Stimulated activated CD4-positive, alpha-beta T cell treated with anti-CD3 and anti-CD28 coated beads, Interleukin-12 subunit alpha, Interleukin-12 subunit beta, amount 100 ng/mL, for 4 hours (primary cell): ENCODE data around the gene C2.

ENCODE experiments used
- DNase-seq: peaks from one replicate; pipeline ENCODE4 v3.0.0-alpha.2; 2020

C2 gene

DNA sequence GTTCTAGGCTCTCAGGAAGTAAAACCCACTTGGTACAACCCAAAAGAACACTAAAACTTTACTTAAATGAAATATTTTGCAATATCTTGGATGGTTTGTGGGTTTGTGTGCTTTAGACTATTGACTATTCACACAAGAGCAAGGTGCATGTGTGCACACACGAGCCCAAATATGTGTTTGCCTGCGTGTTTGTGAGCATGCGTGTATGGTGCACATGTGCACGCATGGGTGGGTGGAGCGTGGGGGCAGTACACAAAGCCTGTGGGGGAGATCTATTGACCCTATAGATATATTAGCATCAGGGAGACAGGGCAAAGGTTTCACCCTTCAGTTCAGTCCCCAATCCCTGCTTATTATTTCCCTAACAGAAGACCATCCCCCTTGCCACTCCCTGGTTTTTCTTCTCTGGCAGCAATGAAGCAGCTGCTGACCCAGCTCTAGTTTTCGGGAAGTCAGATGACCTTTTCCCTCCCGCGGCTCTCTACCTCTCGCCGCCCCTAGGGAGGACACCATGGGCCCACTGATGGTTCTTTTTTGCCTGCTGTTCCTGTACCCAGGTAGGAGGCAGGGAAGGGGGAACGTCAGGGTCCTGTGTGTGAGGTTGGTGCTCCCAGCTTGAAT, at the start of gene C2:
C2 (plus strand) TSS at position 476 of the 621 bp plus-strand sequence; CDS start at position 512, 36 bp downstream.
- DNase-seq, result no peak

DNA sequence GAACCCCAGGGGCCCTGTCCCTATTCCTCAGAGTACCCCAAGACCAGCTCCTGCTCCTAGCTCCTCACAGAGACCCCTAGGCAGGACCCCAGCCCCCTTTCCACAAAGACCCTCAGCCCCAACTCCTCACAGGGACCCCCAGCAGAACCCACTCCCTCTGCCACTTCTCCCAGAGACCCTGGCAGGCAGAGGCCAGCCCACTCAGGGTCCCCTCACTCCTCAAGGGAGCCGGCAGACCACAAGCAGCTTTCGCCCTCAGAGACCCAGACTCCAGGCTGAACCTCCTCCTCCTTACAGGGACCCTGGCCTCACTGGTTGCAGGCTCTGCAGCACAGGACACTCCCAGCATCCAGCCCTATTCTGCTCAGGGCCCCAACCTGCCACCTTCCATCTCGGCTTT, 49.3 kb upstream of the C2 start:
- DNase-seq, result no peak

GRCh38 chr6:31878726-31879125, 48.8 kb upstream of the C2 start, which contains the start of gene SLC44A4:
SLC44A4 (minus strand) TSS chr6:31878997; CDS start chr6:31878980, 17 bp downstream.
- no peak for DNase-seq

- no peak for DNase-seq
Observed at GRCh38 chr6:31879143-31879542, 48.4 kb upstream of the C2 start.

DNA sequence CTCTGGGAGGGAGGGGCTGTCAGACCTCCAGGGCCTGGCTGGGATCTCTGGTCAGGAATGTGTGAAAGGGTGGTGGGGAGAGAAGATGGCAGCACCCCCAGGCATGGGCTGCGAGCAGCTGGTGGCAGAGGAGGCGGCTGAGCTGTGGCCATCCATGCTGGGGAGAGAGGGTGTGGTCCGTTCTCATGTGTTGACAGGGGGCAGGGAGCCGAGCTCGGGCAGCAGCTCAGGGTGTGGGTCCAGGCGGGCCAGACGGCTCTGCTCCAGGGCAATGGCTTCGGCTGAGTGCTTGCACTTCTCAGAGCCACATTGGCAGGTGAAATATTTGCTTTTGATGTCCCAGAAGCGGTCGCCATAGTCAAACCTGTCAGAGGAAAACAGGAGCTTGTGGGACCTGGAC, 47.6 kb upstream of the C2 start:
- no peak for DNase-seq

DNA sequence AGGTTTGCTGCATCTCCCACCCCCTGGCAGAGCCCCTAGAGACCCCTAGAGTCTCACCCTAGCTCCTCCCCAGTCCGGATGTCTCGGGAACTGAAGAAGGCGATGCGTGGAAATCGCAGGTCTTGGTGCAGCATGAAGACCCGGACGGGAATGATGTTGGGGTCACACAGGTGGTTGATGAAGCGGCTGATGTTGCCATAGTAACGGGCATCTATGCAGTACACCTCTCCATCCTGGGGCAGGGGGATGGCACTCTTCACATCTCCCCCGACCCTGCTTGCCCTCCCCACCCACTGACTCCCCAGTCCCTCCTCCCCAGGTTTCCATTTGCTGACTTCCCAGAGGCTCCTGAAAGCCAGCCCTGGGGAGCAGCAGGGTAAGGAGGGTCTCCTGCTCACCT, 46.9 kb upstream of the C2 start:
- DNase-seq, result no peak

DNA sequence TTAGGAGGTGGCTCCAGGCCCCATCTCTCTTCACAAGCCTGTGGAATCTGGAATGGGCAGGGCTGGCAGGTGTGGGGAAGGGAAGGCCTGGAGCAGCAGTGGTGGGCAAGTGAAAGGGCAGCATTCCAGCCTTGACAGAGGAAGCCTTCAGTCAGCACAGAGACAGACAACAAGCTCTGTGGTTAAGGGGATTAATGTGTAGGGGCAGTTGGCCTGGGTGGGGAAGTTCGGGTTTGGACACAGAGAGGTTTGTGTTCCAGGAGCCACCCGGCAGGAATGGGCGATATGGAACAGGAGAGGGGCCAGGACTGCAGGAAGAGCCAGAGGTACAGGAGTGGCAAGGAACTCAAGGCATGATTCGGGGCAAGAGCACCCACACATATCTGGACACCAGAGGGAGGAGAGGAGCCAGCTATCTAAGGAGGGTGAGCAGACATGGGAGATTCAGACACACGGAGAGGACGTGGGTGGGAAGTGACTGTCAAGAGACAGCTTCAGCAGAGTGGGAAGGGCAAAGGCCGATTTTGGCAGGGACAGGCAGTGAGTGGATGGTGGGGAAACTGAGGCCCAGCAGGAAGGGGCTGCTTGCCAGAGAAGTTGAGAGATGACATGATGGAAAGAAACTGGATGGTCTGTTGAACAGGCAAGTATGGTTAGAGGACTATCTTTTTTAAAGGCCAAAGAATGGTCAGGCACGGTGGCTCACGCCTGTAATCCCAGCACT, 46.2 kb upstream of the C2 start:
- no peak for DNase-seq

DNA sequence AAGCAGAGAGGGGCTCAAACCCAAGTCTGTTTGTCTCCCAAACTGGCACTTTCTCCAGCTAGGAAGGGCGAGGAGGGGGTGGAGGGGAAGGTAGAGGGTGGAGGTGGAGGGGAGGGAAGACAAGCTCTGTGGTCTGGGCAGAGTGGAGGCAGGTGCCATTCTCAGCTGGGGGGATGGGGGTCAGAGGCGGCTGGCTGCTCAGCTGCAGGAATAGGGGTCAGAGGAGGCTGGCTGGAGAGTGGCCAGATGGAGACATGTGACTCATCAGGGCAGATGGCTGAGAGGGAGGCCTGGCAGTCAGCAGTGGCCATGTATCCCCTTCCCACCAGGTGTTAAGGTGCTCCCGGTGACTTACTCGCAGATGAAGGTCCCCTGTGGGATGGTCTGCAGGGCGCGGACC, 45.2 kb upstream of the C2 start:
- DNase-seq, result no peak

DNA sequence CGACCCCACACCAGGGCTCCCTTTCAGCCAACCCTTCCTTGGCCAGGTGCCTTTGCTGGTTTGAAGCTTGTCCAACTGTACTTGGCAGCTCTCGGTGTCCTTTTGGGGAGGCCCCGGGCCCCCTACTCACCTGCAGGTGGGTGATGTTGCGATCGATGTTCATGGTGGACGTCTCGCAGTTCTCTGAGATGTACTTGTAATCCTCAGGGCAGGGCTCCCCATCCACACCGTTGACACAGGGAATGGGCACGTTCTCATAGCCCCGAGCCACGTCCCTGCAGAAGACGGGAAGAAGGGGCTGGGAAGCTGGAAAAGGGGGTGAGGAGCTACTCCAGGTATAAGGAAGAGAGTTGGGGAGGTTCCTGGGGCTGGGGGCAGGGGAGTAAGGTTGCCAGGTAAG, 43.8 kb upstream of the C2 start:
- no peak for DNase-seq

DNA sequence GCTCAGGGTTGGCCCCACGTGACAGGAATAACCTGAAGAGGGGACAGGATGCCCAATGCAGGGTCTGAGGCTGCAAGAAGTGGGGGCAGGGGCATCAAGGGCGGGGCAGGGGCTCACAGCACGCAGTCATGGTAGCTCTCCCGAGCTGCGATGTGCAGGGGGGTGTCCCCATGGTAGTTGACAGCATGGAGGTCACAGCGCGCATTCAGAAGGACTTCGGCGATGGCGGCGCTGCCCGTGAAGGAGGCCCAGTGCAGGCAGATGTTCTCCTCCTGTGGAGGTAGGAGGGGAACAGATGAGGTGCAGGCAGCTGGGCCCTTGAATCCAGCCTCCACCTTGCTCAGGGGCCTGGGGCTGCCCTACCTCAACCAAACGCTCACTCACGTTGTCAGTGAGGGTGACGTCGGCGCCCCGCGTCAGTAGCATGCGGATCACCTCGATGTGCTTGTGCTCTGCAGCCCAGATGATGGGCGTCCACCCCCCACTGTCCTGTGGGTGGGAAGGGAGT, 42.9 kb upstream of the C2 start:
- DNase-seq, result no peak

DNA sequence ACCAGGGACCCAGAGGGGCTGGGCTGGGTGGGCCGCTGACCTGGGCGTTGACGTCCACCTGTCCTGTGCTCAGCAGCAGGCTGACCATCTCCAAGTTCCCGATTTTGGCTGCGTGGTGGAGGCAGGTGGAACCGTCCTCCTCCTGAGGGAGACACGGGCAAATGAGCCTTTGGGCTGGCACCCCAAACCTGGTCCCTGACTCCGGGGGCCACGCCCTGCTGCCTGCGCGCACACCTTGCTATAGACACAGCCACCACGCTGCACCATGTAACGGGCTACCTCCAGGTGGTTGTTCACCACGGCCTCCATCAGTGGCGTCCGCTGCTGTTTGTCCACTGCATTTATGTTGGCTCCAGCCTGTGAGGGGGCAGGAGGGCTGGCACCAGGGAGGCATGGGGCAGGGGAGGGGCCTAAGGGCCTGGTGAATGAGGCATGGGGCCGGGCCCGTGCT, 41.0 kb upstream of the C2 start:
- no peak for DNase-seq

- no peak for DNase-seq
Observed at GRCh38 chr6:31887173-31888007, 40.1 kb upstream of the C2 start.

DNA sequence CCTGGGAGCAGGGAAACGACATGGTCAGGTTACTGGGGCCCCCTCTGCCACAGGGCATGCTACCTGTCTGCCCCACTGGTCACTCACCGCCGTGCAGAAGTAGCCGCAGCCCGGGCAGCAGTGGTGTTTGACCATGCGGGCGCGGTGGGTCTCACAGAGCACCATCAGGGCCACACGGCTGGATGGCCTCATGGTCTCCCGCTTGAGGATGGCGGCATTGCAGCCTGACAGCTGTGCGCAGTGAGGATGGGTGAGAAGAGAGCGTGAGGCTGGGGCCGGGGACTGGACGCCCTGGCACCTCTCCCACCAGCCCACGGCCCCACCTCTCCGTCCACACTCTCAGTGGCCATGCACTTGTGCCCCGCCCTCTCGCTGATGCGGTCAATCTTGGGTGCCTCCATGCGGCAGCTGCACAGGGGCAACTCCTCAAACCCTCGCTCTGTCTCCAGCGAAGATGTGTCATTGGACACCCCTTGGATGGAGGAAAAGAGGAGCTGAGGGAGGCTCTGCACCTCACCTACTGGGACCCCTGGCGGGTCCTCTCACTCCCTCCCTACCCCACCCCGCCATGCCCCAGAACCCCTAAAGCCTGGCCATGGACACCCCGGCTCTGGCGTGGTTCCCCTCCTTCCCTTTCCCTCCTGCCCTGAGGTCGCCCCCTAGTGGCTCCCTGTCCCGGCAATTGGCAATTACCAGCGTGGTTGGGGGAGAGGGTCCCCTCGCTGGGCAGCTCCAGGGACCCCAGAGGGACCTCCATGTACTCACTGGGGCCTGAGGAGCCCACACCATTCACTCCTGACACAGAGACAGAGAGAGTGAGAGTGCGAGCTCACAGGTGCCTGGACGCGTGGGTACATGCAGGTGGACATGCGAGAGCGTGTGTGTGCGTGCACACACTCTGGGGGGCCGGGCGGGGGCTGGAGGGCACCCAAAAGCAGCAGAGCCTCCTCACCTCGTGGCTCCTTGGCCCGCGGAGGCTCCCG, 39.0 kb upstream of the C2 start:
- peak; percentile 63 for DNase-seq

- no peak for DNase-seq
Observed at GRCh38 chr6:31889331-31889972, 38.1 kb upstream of the C2 start.

GRCh38 chr6:31892821-31893220, 34.7 kb upstream of the C2 start:
- DNase-seq, result no peak

GRCh38 chr6:31896493-31896855, 31.0 kb upstream of the C2 start:
- no peak for DNase-seq

DNA sequence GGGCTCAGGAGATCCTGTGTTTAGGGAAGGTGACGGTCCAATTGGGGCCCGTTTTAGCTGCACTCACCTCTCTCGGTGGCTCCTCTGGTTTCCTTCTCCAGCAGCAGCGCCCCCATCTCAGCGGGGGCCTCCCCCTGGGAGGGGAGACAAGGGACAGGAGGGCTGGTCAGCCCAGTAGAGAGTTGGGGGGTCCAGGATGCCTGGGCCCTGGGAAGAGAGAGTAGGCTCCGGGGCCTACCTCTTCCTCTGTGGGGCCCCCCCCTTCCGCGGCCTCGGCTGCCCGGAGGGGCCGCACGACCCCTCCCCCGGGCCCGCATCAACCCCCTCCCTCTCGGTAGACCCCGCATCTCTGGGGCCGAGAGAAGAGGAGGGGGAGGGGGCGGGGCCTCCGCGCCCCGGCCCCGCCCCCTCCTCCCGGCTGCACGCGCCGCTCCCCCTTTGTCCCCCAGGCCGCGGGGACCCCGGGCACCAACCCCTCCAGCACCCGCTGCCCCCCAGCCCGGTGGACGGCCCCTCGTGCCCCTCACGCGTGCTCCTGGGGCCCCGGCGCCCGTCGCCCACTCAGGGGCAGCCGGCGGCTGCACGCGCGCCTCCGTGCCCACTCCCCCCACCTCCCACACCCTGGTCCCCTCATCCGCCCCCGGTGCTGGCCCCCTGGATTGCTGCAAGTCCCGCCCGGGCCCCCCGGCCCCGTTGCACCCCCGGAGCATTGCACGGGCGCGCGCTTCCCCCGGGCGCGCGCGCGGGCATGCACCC, 30.5 kb upstream of the C2 start:
- DNase-seq, result no peak

DNA sequence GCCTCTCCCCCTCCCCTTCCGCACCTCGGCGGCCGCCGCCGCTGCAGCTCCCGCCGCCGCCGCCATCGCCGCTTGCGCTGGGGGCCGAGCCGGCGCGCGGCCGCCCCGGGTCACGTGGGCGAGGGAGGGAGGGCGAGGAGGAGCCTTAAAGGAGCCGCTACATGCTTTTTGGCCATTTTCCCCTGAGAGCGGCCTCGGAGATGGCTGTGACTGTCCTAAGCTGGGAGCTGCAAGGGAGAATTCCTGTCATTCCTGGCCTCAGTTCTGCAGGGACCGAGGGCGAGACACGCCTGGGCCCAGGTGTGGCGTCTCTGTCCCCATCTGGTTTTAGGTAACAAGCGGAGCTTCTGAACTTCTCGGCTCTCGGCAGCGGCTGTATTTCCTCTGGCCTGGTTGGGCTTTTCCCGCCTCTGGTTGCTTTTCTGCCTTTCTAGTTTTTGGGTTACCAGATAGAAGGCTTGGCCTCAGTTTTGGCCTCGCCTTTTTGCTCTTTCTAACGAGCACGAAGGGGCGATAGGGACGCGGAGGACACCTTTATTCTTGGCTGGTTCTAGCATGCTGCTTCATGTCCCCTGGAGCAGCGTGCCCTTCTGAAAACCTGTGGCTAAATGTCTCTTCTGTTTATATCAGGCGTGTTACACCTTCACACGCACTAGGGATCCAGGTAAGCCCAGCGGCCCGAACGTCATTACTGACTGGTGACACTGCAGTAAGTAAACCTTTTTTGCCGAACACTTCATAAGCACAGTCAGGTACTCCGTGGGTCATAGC, 29.7 kb upstream of the C2 start, which contains the start of gene EHMT2:
EHMT2 (minus strand) TSS at position 87 of the 771 bp plus-strand sequence; CDS start at position 66, 21 bp downstream.
- peak; percentile 82 for DNase-seq

DNA sequence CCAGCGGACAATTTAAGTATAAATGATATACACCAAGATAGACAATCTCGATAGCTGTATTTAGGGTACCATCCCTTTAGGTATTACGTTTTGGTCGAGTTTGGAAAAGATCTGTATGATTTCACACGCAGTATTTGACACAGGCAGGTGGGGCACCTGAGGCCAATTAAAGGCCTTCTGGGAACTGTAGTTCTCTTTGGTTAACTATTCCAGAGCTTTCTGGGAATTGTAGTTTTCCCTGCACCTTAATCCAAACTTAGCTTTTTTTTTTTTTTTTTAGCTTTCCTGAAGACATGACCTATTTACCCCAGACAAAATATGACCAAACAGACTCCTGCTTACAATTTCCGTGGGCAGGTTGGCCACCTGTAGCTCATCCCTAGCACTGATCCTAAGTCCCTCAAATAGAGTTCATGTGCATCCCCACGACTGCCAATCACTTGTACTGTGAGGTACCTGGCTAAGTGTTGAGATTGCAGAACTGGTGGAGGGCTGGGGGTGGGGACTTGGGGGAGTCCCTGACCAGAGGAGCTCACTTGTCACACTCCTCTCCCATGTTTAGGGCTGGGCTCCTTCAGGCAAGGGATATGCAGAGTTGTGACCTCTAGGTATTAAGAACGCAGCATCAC, 29.0 kb upstream of the C2 start:
- DNase-seq, result no peak

DNA sequence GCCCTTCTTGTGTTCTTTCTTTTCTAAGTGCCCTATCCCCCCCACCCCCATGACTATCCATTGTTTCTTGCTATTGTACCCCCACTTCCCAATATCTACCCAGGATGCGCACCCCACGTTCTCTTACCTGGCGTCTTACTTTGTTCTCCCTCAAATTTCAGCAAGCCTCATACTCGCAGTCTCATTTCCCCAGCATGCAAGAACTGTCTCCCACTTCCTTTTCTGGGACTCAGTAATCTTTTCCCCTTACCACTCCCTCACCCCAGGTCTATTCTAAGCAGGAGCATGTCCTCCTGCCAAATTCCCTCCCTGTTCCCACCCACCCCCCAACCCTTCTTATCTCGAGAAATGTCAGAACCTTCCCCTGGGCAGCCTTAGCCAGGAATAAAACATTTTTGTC, 28.3 kb upstream of the C2 start:
- DNase-seq, result no peak
